Loucy (cell line): ENCODE data around the gene SPI1.

Experiments used
- H2AFZ ChIP-seq: fragments of 200-600 bp; sonication (generic); 2 replicates; pipeline ENCODE4 v1.6.0; 2016; ENCODE audit warnings: antibody characterized with exemption, mild to moderate bottlenecking, low read length, moderate library complexity
- H3F3A ChIP-seq: fragments of 200-600 bp; 2 replicates; pipeline ENCODE4 v1.6.0; 2016; ENCODE audit warnings: antibody characterized with exemption, low read depth, mild to moderate bottlenecking
- H3K27me3 ChIP-seq: fragments of 200-600 bp; sonication (generic); 2 replicates; pipeline ENCODE4 v1.6.1; 2014; ENCODE audit warnings: low read length, mild to moderate bottlenecking; ENCODE audit not compliant: insufficient read depth, poor library complexity, severe bottlenecking
- H3K36me3 ChIP-seq: fragments of 200-600 bp; sonication (generic); 2 replicates; pipeline ENCODE4 v1.6.1; 2016; ENCODE audit warnings: low read length; ENCODE audit not compliant: insufficient read depth
- H3K4me1 ChIP-seq: fragments of 200-600 bp; sonication (generic); 2 replicates; pipeline ENCODE4 v1.5.1; 2014; ENCODE audit warnings: low read length, mild to moderate bottlenecking; ENCODE audit not compliant: insufficient read depth, poor library complexity, severe bottlenecking
- H3K4me2 ChIP-seq: fragments of 200-600 bp; sonication (generic); 2 replicates; pipeline ENCODE4 v1.6.0; 2014; ENCODE audit warnings: antibody characterized with exemption, low read length, low read depth, mild to moderate bottlenecking; ENCODE audit not compliant: poor library complexity, severe bottlenecking
- H3K4me3 ChIP-seq: fragments of 200-600 bp; sonication (generic); 2 replicates; pipeline ENCODE4 v1.5.1; 2014; ENCODE audit warnings: low read length, mild to moderate bottlenecking, mixed read lengths; ENCODE audit not compliant: poor library complexity, severe bottlenecking
- H3K79me2 ChIP-seq: fragments of 200-600 bp; sonication (generic); 2 replicates; pipeline ENCODE4 v1.6.1; 2014; ENCODE audit warnings: low read length; ENCODE audit not compliant: insufficient read depth
- H3K9ac ChIP-seq: fragments of 200-600 bp; sonication (generic); 2 replicates; pipeline ENCODE4 v1.6.0; 2014; ENCODE audit warnings: mild to moderate bottlenecking, low read depth, low read length, moderate library complexity; ENCODE audit not compliant: poor library complexity, severe bottlenecking
- H3K9me2 ChIP-seq: fragments of 200-600 bp; sonication (generic); replicated peaks from 2 replicates; pipeline ENCODE4 v1.6.1; 2016; ENCODE audit warnings: low read depth, low read length, mixed read lengths
- H3K9me3 ChIP-seq: fragments of 200-600 bp; sonication (generic); 2 replicates; pipeline ENCODE4 v1.6.1; 2014; ENCODE audit warnings: mild to moderate bottlenecking, antibody characterized with exemption, low read length, low read depth; ENCODE audit not compliant: insufficient read depth
- H4K20me1 ChIP-seq: fragments of 200-600 bp; sonication (generic); 2 replicates; pipeline ENCODE4 v1.6.0; 2014; ENCODE audit warnings: antibody characterized with exemption, low read length, mild to moderate bottlenecking; ENCODE audit not compliant: insufficient read depth, poor library complexity, severe bottlenecking
- EZH2phosphoT487 ChIP-seq: fragments of 200-600 bp; IDR thresholded peaks from 2 replicates; pipeline ENCODE4 v1.6.1; 2018; ENCODE audit warnings: antibody characterized with exemption, mild to moderate bottlenecking, moderate library complexity, borderline replicate concordance
- TF ChIP-seq, protein P1 (sequence below): fragments of 200-600 bp; sonication (generic); conservative IDR thresholded peaks from 2 replicates; pipeline ENCODE4 v1.5.1; 2014; ENCODE audit warnings: mild to moderate bottlenecking, antibody characterized with exemption, low read length

The SPI1 gene

DNA sequence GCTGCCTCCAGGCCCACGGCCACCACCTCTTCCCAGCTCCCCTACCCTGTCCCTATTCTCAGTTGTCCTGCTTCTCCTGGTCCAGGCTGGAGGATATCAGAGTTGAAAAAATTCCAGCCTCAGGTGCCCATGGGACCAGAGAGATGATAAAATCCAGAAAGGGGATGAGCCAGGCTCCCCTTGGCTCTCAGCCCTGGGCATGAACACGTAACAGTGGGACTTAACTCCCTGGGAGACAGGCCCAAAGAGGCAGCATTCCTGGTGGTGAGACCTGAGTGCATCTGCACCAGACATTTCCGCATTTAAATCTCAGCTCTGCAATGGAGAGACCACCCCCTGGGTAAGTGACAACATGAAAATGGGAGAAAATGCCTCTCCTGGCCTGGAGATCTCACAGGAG lies 19.7 kb upstream of the SPI1 start:
- Histone ChIP-seq H3K9ac (peak overlapping the region; percentile 82), H2AFZ (no peak overlapping the region)

DNA sequence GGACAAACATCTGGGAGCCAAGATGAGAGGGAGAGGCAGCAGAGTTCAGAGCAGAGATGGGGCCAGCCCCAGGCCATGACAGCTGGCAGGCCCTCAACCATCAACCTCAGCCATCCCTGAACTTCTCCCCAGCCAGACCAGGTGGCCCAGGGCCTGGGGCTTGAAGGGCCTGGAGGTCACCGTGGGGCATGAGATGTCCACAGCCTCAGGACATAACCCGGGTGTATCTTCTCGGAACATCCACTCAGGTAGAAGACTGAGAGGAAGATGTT lies 17.6 kb upstream of the SPI1 start:
- peaks cover 5% of the 10 kb centered on the region for H3F3A ChIP-seq
- no peak overlapping the region for H3K4me2 ChIP-seq
- H3K4me1 ChIP-seq = peaks cover 86% of the 10 kb centered on the region
- H4K20me1 ChIP-seq = no peaks in the 10 kb centered on the region
- no peak overlapping the region for H3K4me3 ChIP-seq
- no peaks in the 10 kb centered on the region for H3K27me3 ChIP-seq
- H2AFZ ChIP-seq = no peak overlapping the region
- TF ChIP-seq EZH2phosphoT487 = no peak
- TF ChIP-seq, protein P1, sequence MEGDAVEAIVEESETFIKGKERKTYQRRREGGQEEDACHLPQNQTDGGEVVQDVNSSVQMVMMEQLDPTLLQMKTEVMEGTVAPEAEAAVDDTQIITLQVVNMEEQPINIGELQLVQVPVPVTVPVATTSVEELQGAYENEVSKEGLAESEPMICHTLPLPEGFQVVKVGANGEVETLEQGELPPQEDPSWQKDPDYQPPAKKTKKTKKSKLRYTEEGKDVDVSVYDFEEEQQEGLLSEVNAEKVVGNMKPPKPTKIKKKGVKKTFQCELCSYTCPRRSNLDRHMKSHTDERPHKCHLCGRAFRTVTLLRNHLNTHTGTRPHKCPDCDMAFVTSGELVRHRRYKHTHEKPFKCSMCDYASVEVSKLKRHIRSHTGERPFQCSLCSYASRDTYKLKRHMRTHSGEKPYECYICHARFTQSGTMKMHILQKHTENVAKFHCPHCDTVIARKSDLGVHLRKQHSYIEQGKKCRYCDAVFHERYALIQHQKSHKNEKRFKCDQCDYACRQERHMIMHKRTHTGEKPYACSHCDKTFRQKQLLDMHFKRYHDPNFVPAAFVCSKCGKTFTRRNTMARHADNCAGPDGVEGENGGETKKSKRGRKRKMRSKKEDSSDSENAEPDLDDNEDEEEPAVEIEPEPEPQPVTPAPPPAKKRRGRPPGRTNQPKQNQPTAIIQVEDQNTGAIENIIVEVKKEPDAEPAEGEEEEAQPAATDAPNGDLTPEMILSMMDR = no peak
- peak overlapping the region; percentile 84 for H3K9ac ChIP-seq
- H3K9me2 ChIP-seq = no peaks in the 10 kb centered on the region
- no peaks in the 10 kb centered on the region for H3K79me2 ChIP-seq
- no peaks in the 10 kb centered on the region for H3K36me3 ChIP-seq
- no peaks in the 10 kb centered on the region for H3K9me3 ChIP-seq

More for the DNA sequence above, 19.7 kb upstream of the SPI1 start:
- no peaks in the 10 kb centered on the region for H3K9me2 ChIP-seq
- H3K9me3 ChIP-seq = no peaks in the 10 kb centered on the region
- H3K36me3 ChIP-seq = no peaks in the 10 kb centered on the region
- peaks cover 79% of the 10 kb centered on the region for H3K4me1 ChIP-seq
- TF ChIP-seq, protein P1 = no peak
- no peak for TF ChIP-seq EZH2phosphoT487
- H3K27me3 ChIP-seq = no peaks in the 10 kb centered on the region
- no peaks in the 10 kb centered on the region for H4K20me1 ChIP-seq
- no peaks in the 10 kb centered on the region for H3K79me2 ChIP-seq
- no peak overlapping the region for H3K4me2 ChIP-seq
- peaks cover 5% of the 10 kb centered on the region for H3F3A ChIP-seq
- no peak overlapping the region for H3K4me3 ChIP-seq

DNA sequence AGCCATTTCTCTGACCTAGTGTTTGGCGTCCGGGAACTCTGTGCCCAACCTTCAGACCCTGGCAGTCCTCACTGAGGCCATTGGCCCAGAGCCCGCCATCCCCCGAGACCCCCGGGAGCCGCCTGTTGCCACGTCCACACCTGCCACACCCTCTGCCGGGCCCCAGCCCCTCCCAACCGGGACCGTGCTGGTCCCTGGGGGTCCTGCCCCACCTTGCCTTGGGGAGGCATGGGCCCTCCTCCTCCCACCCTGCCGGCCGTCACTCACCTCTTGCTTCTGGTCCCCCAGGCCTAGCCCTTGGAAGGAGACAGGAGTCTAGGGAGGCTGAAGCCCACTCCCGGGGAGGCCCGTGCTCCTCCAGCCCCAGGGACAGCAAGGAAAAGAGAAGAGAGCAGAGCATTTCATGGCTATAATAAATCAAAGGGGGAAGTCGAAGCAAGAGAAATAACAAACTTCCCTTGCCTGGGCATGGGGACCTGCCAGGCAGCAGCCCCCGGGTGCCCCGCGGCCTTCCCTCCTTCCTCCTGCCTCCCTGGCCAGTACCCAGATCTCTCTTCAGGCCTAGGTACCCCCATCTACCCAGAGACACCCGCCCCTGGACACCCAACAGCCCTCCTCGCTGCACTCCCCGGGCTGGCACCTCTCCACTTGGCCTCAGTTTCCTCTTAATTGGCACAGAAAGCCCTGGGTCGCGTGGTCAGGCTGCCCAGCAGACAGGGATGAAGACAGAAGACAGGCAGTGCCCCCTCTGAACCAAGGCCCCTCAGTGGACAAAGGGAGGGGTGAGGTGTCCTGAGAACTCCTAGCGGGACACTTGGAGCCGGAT lies 17.1 kb upstream of the SPI1 start:
- H3K9me3 ChIP-seq = no peaks in the 10 kb centered on the region
- peak overlapping the region; percentile 83 for H3K4me2 ChIP-seq

More for the DNA sequence above, 17.1 kb upstream of the SPI1 start:
- peak overlapping the region; percentile 84 for H3K9ac ChIP-seq
- H2AFZ ChIP-seq = no peak overlapping the region
- peak overlapping the region; percentile 60 for H3K4me3 ChIP-seq
- H3F3A ChIP-seq = peaks cover 2% of the 10 kb centered on the region
- no peaks in the 10 kb centered on the region for H3K79me2 ChIP-seq
- no peaks in the 10 kb centered on the region for H3K27me3 ChIP-seq
- no peaks in the 10 kb centered on the region for H3K9me2 ChIP-seq
- H4K20me1 ChIP-seq = no peaks in the 10 kb centered on the region
- TF ChIP-seq, protein P1 = no peak
- TF ChIP-seq EZH2phosphoT487 = no peak
- H3K36me3 ChIP-seq = no peaks in the 10 kb centered on the region
- H3K4me1 ChIP-seq = peaks cover 81% of the 10 kb centered on the region
